ENCODE measurements around the gene TNNT3. TPM values are rescaled to one million over a fixed set of nuclear protein-coding genes. Genes with fewer than 3 reads are reported as not detected.

TNNT3 gene
- total RNA-seq, 3 donors from 2014 or later: not detected

- Mint-ChIP-seq H3K9me3 (no peaks in the 10 kb centered on the region), H3K4me1 (ENCODE audit: low read depth) (no peaks in the 10 kb centered on the region), H3K27me3 (ENCODE audit: low read depth) (no peaks in the 10 kb centered on the region), H3K4me3 (no peak overlapping the region), H3K36me3 (ENCODE audit: insufficient read depth) (no peaks in the 10 kb centered on the region)
- ATAC-seq: no peak
- DNase-seq: no peak
These were observed 38.9 kb downstream of the TNNT3 start for GRCh38 chr11:1958367-1958766.

GRCh38 chr11:1959786-1960185 is 40.3 kb downstream of the TNNT3 start:
- Mint-ChIP-seq H3K4me1 (ENCODE audit: low read depth) (no peaks in the 10 kb centered on the region), H3K36me3 (ENCODE audit: insufficient read depth) (no peaks in the 10 kb centered on the region), H3K4me3 (no peak overlapping the region), H3K27me3 (ENCODE audit: low read depth) (no peaks in the 10 kb centered on the region), H3K9me3 (no peaks in the 10 kb centered on the region)
- DNase-seq (no peak), ATAC-seq (no peak)

DNA sequence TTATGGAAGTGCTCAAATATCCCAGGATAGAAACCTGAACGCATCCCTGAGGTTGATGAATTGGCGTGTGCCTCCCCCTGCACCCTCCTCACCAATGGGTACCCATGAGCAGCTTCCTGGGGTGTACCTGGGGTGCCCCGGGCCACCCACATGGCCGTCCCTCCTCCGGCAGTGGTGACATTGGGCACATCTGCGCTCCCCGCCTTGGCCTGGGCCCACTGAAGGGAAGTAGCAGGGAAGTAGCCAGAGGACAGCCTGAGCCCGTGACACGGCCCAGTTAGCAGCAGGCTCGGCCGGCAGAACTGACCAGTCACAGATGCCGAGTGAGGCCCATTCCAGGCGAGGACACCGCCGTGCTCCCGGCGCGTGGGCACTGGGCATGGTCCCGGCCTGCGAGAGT is 44.4 kb downstream of the TNNT3 start:
- ATAC-seq: no peak

DNA sequence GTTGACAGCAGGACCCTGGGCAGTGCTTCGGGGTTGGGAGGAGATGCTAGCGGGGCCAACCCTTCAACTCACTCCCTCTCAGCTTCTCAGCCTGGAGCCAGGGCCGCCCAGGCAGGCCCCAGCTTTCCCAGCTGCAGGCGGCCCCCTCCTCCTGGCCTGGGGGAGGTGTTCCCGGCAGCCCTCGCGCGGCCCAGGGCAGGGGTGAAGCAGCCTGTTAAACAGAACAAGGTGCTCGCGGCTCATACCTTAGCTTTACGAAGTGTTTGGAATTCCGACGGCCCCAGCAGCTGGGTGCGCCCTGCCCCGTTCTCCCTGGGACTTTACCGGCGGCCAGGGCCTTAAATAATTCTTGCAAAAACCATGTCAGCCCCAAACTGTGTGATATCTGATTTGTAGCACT is 44.8 kb downstream of the TNNT3 start:
- DNase-seq (no peak), ATAC-seq (no peak)
- no peaks in the 10 kb centered on the region for H3K27me3 Mint-ChIP-seq (ENCODE audit: low read depth)
- H3K36me3 Mint-ChIP-seq (ENCODE audit: insufficient read depth): no peaks in the 10 kb centered on the region
- no peak overlapping the region for H3K4me3 Mint-ChIP-seq
- no peaks in the 10 kb centered on the region for H3K9me3 Mint-ChIP-seq
- H3K4me1 Mint-ChIP-seq (ENCODE audit: low read depth): no peaks in the 10 kb centered on the region

More for the DNA sequence above, 44.4 kb downstream of the TNNT3 start:
- H3K36me3 Mint-ChIP-seq (ENCODE audit: insufficient read depth): no peaks in the 10 kb centered on the region
- DNase-seq: no peak
- H3K4me3 Mint-ChIP-seq: no peak overlapping the region
- H3K4me1 Mint-ChIP-seq (ENCODE audit: low read depth): no peaks in the 10 kb centered on the region
- no peaks in the 10 kb centered on the region for H3K9me3 Mint-ChIP-seq
- no peaks in the 10 kb centered on the region for H3K27me3 Mint-ChIP-seq (ENCODE audit: low read depth)

- Mint-ChIP-seq H3K9me3 (no peaks in the 10 kb centered on the region), H3K27me3 (ENCODE audit: low read depth) (no peaks in the 10 kb centered on the region)
These were observed 45.5 kb downstream of the TNNT3 start for GRCh38 chr11:1964955-1965354.

GRCh38 chr11:1966531-1966930 is 47.0 kb downstream of the TNNT3 start:
- DNase-seq: no peak
- ATAC-seq: no peak

More at GRCh38 chr11:1964955-1965354, 45.5 kb downstream of the TNNT3 start:
- ATAC-seq: no peak
- no peak for DNase-seq
- no peak overlapping the region for H3K4me3 Mint-ChIP-seq
- H3K36me3 Mint-ChIP-seq (ENCODE audit: insufficient read depth): no peaks in the 10 kb centered on the region
- H3K4me1 Mint-ChIP-seq (ENCODE audit: low read depth): no peaks in the 10 kb centered on the region

GRCh38 chr11:1967641-1968225 is 48.2 kb downstream of the TNNT3 start:
- DNase-seq: no peak

More at GRCh38 chr11:1966531-1966930, 47.0 kb downstream of the TNNT3 start:
- Mint-ChIP-seq H3K4me1 (ENCODE audit: low read depth) (no peaks in the 10 kb centered on the region), H3K9me3 (no peaks in the 10 kb centered on the region), H3K27me3 (ENCODE audit: low read depth) (no peaks in the 10 kb centered on the region), H3K36me3 (ENCODE audit: insufficient read depth) (no peaks in the 10 kb centered on the region), H3K4me3 (no peak overlapping the region)

DNA sequence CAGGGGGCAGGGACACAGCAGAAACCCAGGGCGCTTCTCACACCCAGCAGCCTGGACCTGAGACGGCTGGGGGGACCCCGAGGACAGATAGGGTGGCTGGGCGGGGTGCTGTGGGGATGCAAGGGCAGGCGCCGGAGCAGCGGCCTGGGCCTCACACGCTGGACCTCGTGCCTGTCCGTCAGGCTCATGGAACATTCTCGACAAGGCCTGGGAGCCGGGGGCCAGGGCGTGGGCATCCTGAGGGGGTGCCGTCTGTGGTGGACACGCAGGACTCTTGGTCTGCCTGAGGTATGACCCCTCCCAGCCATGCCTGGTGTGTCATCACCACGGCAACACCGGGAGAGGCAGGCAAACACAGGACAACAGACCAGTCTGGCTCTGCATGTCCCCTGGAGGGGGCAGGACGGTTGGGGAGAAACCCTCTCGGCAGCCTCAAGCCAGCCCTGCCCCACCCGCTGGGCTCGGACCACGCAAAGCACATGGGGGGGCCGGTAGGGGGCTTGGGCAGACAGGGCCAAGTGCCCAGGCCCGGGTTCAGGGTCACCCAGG is 49.0 kb downstream of the TNNT3 start:
- H3K27me3 Mint-ChIP-seq (ENCODE audit: low read depth): no peaks in the 10 kb centered on the region
- H3K9me3 Mint-ChIP-seq: no peaks in the 10 kb centered on the region
- DNase-seq (no peak), ATAC-seq (no peak)
- no peak overlapping the region for H3K4me3 Mint-ChIP-seq
- no peaks in the 10 kb centered on the region for H3K4me1 Mint-ChIP-seq (ENCODE audit: low read depth)
- H3K36me3 Mint-ChIP-seq (ENCODE audit: insufficient read depth): no peaks in the 10 kb centered on the region

More at GRCh38 chr11:1967641-1968225, 48.2 kb downstream of the TNNT3 start:
- no peak for ATAC-seq
- no peaks in the 10 kb centered on the region for H3K27me3 Mint-ChIP-seq (ENCODE audit: low read depth)
- H3K9me3 Mint-ChIP-seq: no peaks in the 10 kb centered on the region
- no peak overlapping the region for H3K4me3 Mint-ChIP-seq
- H3K36me3 Mint-ChIP-seq (ENCODE audit: insufficient read depth): no peaks in the 10 kb centered on the region
- H3K4me1 Mint-ChIP-seq (ENCODE audit: low read depth): no peaks in the 10 kb centered on the region

DNA sequence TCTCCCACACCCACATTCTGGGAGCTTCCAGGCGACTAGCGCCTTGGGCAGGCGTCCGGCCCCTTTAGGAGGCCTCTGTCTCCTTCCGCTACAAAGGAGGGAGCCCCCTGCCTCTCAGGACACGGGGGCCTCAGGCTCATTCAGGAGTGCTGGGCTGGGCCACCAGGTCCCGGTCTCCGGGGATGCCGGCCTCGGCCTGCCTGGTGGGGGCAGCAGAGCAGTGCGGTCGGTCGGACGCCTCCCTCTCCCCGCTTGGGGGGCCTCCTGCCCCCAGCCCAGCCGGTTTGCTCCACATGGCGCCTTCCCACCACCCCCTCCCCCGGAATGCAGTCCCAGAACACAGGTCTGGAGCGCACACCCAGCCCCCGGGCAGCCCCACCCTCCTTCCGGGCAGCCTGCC is 49.5 kb downstream of the TNNT3 start:
- no peaks in the 10 kb centered on the region for H3K27me3 Mint-ChIP-seq (ENCODE audit: low read depth)
- no peak for ATAC-seq
- no peaks in the 10 kb centered on the region for H3K4me1 Mint-ChIP-seq (ENCODE audit: low read depth)
- no peak for DNase-seq
- H3K4me3 Mint-ChIP-seq: no peak overlapping the region
- no peaks in the 10 kb centered on the region for H3K9me3 Mint-ChIP-seq
- no peaks in the 10 kb centered on the region for H3K36me3 Mint-ChIP-seq (ENCODE audit: insufficient read depth)

GRCh38 chr11:1969776-1970175 is 50.3 kb downstream of the TNNT3 start:
- H3K27me3 Mint-ChIP-seq (ENCODE audit: low read depth): no peaks in the 10 kb centered on the region
- no peaks in the 10 kb centered on the region for H3K9me3 Mint-ChIP-seq
- H3K4me1 Mint-ChIP-seq (ENCODE audit: low read depth): no peaks in the 10 kb centered on the region
- H3K4me3 Mint-ChIP-seq: no peak overlapping the region
- no peak for DNase-seq
- ATAC-seq: no peak
- H3K36me3 Mint-ChIP-seq (ENCODE audit: insufficient read depth): no peaks in the 10 kb centered on the region

- ATAC-seq: no peak
- no peaks in the 10 kb centered on the region for H3K9me3 Mint-ChIP-seq
- no peaks in the 10 kb centered on the region for H3K27me3 Mint-ChIP-seq (ENCODE audit: low read depth)
- no peak for DNase-seq
- H3K36me3 Mint-ChIP-seq (ENCODE audit: insufficient read depth): no peaks in the 10 kb centered on the region
- H3K4me3 Mint-ChIP-seq: no peak overlapping the region
- H3K4me1 Mint-ChIP-seq (ENCODE audit: low read depth): no peaks in the 10 kb centered on the region
These were observed 51.5 kb downstream of the TNNT3 start for GRCh38 chr11:1970956-1971355.

DNA sequence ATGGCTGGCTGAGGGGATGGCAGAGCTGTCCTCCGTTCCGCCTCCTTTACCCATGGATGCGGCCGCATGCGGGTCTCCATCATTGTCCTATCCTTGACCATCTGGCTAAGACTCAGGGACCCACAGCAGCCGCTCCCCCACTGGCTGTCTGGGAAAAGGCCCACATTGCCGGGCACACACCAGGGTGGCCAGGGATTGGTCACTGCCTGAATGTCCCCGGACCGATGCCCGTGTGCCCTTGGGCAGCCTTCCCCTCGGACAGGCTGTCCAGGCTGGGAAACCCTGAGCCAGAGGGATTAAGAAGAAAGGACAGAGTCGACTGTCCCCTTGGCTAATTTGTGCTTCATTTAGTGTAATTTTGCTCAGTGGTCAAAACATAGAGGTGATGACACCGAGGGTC is 55.7 kb downstream of the TNNT3 start:
- no peaks in the 10 kb centered on the region for H3K36me3 Mint-ChIP-seq (ENCODE audit: insufficient read depth)
- H3K4me3 Mint-ChIP-seq: no peak overlapping the region
- H3K27me3 Mint-ChIP-seq (ENCODE audit: low read depth): no peaks in the 10 kb centered on the region
- H3K9me3 Mint-ChIP-seq: no peaks in the 10 kb centered on the region
- ATAC-seq (no peak), DNase-seq (no peak)
- H3K4me1 Mint-ChIP-seq (ENCODE audit: low read depth): no peaks in the 10 kb centered on the region

- no peaks in the 10 kb centered on the region for H3K4me1 Mint-ChIP-seq (ENCODE audit: low read depth)
- no peaks in the 10 kb centered on the region for H3K36me3 Mint-ChIP-seq (ENCODE audit: insufficient read depth)
- H3K27me3 Mint-ChIP-seq (ENCODE audit: low read depth): no peaks in the 10 kb centered on the region
- H3K4me3 Mint-ChIP-seq: no peak overlapping the region
- no peak for DNase-seq
- ATAC-seq: no peak
- H3K9me3 Mint-ChIP-seq: no peaks in the 10 kb centered on the region
These were observed 59.4 kb downstream of the TNNT3 start for GRCh38 chr11:1978720-1979473.

GRCh38 chr11:1979607-1980006 is 60.1 kb downstream of the TNNT3 start:
- DNase-seq: no peak
- no peaks in the 10 kb centered on the region for H3K27me3 Mint-ChIP-seq (ENCODE audit: low read depth)
- H3K4me3 Mint-ChIP-seq: no peak overlapping the region
- no peak for ATAC-seq
- H3K9me3 Mint-ChIP-seq: no peaks in the 10 kb centered on the region
- no peaks in the 10 kb centered on the region for H3K36me3 Mint-ChIP-seq (ENCODE audit: insufficient read depth)
- no peaks in the 10 kb centered on the region for H3K4me1 Mint-ChIP-seq (ENCODE audit: low read depth)
